ENCODE results near the gene PLCG1.

DNA sequence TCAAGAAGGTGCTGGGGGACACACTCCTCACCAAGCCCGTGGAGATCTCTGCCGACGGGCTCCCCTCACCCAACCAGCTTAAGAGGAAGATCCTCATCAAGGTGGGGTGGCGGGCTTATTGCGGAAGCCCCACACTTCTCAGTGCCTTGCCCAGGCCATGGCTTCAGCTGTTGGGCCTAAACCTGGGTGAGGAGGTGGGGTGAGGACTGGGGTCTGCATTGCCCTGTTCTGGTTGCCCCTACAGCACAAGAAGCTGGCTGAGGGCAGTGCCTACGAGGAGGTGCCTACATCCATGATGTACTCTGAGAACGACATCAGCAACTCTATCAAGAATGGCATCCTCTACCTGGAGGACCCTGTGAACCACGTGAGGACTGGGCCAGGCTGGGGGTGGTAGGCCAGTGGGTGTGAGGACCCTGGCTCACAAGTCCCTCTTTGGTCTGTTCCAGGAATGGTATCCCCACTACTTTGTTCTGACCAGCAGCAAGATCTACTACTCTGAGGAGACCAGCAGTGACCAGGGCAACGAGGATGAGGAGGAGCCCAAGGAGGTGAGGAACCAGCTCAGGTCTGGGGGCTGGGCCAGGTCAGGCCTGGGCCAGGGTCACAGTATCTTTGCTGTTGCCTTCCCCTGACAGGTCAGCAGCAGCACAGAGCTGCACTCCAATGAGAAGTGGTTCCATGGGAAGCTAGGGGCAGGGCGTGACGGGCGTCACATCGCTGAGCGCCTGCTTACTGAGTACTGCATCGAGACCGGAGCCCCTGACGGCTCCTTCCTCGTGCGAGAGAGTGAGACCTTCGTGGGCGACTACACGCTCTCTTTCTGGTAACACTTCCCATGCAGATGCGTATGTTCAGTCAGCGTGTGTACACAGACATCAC is 27.9 kb downstream of the PLCG1 start:
- no peak for TF ChIP-seq POLR2AphosphoS5 (IDR thresholded peaks at IDR 0.05; ENCODE audit: borderline replicate concordance, low read depth, low read length)
- no peak for TF ChIP-seq EZH2 (IDR thresholded peaks at IDR 0.05)
- TF ChIP-seq FOXP2 (optimal IDR thresholded peaks at IDR 0.05; ENCODE audit: control extremely low read depth, extremely low read length, insufficient read depth) = no peak
